ENCODE measurements around the gene MAP10. TPM values are rescaled to one million over a fixed set of nuclear protein-coding genes. Genes with fewer than 3 reads are reported as not detected.

The MAP10 gene
- total RNA-seq, 1 experiment from 2014 or later, result 1.2 TPM

- Histone ChIP-seq H4K20me1 (ENCODE audit: control insufficient read depth, insufficient read depth, insufficient read length) (no peaks in the 10 kb centered on the region), H3K14ac (ENCODE audit: insufficient read depth, low read length) (no peak overlapping the region), H4K8ac (replicated peaks; ENCODE audit: insufficient read length, low read depth, low read length) (no peak overlapping the region), H3K18ac (ENCODE audit: insufficient read length, low read depth, low read length) (no peak overlapping the region), H4K5ac (ENCODE audit: insufficient read length, low read depth, low read length) (no peak overlapping the region), H3K56ac (ENCODE audit: insufficient read length, low read depth, low read length) (no peak overlapping the region), H2AFZ (ENCODE audit: low read length) (no peak overlapping the region), H2BK12ac (ENCODE audit: insufficient read length, low read depth, low read length) (no peak overlapping the region), H3K27me3 (ENCODE audit: insufficient read depth, low read length) (no peaks in the 10 kb centered on the region), H2BK15ac (ENCODE audit: low read depth, low read length) (no peak overlapping the region), H3K4ac (ENCODE audit: low read depth, low read length) (no peak overlapping the region), H3K4me1 (ENCODE audit: insufficient read depth, low read length) (no peaks in the 10 kb centered on the region), H3K79me1 (ENCODE audit: insufficient read depth, low read depth, low read length, poor library complexity, severe bottlenecking) (no peaks in the 10 kb centered on the region), H3T11ph (ENCODE audit: low read length) (no peak overlapping the region), H2BK5ac (ENCODE audit: insufficient read length, low read length) (no peak overlapping the region), H3K27ac (ENCODE audit: insufficient read length, low read depth, low read length) (no peak overlapping the region), H3K9ac (ENCODE audit: extremely low read depth, insufficient read length, low read length) (no peak overlapping the region), H2BK20ac (ENCODE audit: low read depth, low read length, poor library complexity, severe bottlenecking) (no peak overlapping the region), H2BK120ac (ENCODE audit: low read depth, low read length, poor library complexity, severe bottlenecking) (no peak overlapping the region), H3K23me2 (ENCODE audit: insufficient read length, low read depth, low read length, poor library complexity, severe bottlenecking) (no peaks in the 10 kb centered on the region), H4K91ac (ENCODE audit: insufficient read length, low read depth, low read length) (no peak overlapping the region), H3K9me3 (ENCODE audit: control insufficient read depth, low read depth, low read length) (no peaks in the 10 kb centered on the region), H3K4me2 (ENCODE audit: insufficient read depth, insufficient read length, low read length) (no peak overlapping the region), H3K23ac (ENCODE audit: insufficient read length, low read depth, low read length) (no peak overlapping the region), H2AK5ac (ENCODE audit: insufficient read length, low read length) (no peak overlapping the region), H3K79me2 (ENCODE audit: insufficient read depth, low read length) (no peaks in the 10 kb centered on the region)
- Mint-ChIP-seq H3K4me3 (no peak overlapping the region), H3K27me3 (ENCODE audit: low read depth) (peaks cover 3% of the 10 kb centered on the region; the same call in 1 of the 2 replicates), H3K36me3 (ENCODE audit: insufficient read depth in 1 of 3, low read depth in 3 of 3) (no peaks in the 10 kb centered on the region), H3K4me1 (no peaks in the 10 kb centered on the region), H3K9me3 (no peaks in the 10 kb centered on the region; a peak in 1 of 5 replicates), H3K27ac (no peak overlapping the region)
- DNase-seq, result no peak
- WGBS (ENCODE audit: extremely low coverage, insufficient read length, low lambda C conversion rate), result no CpG with 5 or more reads among the region's 2 CpGs
- no peak for TF ChIP-seq CTCF (conservative IDR thresholded peaks at IDR 0.05)
These were observed 6.3 kb upstream of the MAP10 start for GRCh38 chr1:232798920-232799319.
